8988T (cell line): ENCODE measurements around the gene MC1R.
"Not testable (repeated sequence)": the region's sequence is repeated elsewhere in the genome, so short reads cannot be mapped to it uniquely, and the experiment has no call there.

Source experiments
- DNase-seq: peaks from one replicate; pipeline ENCODE4 v3.0.0; 2011

MC1R gene

DNA sequence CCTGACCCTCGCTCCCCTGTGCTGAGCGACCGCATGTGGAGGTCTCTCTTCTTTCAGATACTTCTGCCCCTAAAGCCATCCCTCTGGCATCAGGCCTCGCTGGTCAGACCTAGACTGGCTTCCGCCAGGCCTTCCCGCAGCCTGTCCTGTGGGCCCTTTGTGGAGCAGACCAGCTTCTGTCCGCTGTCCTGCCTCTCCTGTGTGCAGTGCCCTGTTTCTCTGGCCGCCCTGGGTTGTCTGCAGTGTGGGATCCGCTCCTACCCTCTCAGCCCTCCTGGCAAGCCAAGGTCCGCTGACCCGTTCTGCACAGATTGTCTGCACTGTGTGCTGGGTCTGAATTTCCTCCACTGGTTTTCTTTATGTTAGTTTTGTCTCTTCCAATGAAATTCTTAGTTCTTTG is 21.5 kb upstream of the MC1R start:
- no peak for DNase-seq

DNA sequence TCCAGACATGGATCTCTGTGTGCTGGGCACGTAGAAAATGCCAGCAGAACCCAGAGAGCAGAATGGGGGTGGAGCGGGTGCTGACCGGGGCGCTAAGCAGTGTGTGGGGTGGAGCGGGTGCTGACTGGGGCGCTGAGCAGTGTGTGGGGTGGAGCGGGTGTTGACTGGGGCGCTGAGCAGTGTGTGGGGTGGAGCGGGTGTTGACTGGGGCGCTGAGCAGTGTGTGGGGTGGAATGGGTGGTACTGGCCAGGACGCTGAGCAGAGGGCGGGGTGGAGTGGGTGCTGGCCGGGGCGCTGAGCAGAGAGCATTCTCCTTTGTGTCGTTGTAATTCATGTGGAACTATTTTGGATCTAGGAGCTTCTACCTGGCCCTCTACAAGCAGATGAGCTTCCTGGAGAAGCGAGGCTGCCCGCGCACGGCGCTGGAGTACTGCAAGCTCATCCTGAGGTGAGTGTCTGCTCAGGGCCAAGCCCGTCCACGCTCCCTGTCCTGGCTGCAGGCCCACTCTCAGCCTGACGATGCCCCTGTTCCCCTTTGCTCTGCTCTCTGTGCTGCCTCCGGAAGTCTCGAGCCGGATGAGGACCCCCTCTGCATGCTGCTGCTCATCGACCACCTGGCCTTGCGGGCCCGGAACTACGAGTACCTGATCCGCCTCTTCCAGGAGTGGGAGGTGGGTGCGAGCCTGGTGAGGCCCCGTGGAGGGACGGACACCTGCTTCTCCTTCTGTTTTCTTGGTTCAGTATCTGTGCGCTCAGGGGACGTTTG is 20.3 kb upstream of the MC1R start:
- DNase-seq = no peak

DNA sequence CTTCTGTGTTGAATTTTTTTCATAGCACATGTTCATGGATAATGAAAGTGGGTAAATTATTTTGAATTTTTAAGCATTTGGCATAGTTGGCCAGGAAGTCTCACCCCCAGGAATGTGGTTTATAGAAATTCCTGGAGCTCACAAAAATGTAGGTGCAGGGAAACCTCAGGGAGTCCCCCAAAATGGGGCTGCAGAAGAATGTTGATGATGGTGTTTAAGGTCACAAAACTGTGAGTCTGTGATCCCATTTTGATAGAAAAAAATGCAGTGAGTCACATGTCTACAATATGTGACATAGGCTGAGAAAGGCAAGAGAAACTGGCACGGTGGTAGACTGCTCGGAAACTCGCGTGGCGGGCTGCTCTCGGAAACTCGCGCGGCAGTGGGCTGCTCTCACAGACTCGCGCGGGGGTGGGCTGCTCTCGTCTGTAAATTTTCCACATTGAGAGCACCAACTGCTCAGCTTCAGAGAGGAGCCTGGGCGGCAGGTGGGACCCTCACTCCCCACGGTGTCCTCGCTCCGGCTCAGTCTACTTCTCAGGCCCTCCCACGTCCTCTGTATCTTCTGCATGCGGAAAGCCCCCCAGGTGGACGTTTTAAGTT is 18.7 kb upstream of the MC1R start:
- DNase-seq = no peak

DNA sequence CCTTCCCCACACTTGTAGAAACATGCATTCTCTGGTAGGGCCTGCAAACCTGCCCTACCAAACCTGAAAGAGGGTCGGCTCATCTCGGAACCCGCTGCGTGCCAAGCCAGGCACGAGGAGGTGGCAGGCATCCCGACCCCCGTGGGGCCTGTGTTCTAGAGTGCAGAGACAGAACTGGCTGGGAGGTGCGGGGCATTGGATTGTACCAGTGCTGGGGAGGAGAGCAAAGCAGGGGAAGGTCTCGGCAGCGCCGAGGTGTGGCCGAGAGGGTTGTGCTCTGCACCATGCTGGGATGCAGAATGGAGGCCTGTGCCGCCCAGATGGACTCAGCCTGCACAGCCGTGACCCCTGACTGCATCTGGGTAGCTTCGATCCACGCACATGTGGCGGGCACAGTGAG is 17.8 kb upstream of the MC1R start:
- no peak for DNase-seq

DNA sequence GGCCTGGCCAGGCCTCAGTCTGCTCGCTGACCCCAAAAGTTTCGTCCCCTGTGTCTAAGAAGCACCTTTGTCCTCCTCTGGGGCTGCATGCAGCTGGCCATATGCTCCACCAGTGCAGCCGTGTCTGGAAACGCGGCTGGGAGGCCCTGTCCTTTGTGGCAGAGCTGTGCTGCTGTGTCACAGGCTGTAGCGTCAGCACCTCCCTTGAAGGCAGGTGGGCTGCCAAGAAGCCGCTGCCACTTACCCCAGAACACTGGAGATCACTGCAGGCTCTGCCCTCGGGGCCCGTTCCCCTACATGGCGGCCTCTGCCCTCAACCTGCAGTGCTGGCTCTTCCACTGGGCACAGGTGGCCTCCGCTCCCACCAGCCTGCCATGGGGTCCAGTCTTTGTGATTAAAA is 15.7 kb upstream of the MC1R start:
- DNase-seq = no peak

DNA sequence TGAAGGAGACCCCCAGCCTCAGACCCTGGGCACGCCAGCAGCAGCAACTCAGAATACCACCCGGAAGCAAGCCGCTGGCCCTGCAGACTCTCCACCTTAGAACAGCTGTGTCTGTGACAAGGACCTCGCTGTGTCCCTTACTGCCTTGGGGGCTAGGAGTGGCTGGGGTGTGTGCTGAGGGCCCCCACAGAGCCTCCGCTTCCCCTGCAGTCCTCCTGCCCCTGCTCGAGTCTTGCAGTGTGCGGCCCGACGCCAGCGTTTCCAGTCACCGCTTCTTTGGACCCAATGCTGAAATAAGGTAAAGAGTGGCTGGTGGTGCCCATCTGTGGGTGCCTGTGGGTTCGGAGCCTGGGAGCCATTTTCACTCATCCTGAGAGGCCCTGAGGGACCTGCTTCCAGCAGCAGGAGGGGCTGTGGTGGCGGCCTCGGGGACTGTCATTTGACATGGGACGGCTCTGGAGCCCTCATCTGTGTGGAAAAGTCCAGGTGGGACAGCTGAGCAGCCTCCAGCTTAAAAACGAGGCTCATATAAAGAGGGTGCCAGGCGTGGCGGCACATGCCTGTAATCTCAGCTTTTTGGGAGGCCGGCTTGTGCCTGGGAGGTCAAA is 14.7 kb upstream of the MC1R start:
- no peak for DNase-seq

DNA sequence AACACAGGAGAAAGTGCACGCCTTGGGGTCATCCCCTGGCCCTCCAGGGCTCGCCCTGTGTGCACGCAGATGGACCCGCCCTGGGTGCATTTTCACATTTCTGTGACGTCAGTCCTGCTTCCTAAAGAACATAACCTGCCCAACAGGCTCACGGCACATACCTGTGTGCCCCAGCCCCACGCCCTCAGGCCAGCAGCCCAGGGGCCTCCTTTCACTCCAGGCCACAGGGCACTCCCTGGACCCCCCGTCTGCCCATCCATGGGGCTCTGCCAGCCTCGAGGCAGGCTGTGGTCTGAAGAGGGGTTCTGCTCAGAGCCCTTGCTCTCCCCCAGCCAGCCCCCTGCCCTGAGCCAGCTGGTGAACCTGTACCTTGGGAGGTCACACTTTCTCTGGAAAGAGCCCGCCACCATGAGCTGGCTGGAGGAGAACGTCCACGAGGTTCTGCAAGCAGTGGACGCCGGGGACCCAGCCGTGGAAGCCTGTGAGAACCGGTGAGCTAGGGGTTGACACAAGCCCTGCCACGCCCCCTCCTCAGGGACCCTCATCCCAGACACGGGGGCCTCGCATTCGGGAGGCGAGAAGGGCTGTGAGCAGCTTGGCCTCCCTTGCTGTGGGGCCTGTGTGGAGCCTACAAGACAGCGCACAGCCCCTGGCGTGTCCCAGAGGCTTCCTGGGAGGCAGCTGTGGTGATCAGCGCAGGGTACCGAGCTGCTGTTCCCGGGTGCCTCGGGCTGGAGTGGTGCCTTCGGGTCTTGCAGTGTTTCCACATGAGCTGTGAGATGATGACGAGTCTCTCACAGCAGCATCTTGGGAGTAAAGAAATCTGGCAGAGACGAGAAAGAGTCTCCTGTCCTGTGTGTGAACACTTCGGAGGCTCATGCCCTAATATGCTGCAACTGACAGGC is 13.8 kb upstream of the MC1R start:
- no peak for DNase-seq

DNA sequence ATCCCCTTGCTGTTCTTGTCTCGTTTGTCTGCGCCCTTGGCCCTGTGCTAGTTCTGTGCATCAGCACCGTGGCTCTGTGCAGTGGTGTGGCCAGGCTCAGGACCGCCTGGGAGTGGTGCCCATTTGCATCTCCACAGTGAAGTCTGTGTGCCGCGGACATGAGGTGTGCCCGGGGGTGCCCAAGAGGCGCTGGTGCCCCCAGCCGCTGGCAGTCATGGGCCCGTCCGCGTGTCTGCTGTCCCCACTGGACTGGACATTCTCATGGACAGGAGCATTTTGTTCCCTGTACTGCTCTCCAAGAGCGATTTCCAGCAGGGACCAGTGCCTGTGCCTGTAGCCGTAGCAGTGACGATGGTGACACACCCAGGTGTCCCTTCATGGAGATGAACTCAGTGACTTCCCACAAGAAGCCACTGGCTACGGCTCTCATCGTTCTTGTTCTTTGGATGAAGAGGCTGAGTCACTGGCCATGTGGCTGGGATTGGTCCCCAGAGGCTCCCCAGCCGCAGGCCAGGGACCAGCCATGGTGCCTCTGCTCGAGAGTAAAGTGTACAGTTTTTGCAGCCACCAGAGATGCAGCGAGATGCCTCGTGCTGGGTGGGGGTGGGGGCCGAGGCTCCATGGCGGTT is 13.0 kb upstream of the MC1R start:
- DNase-seq = no peak

DNA sequence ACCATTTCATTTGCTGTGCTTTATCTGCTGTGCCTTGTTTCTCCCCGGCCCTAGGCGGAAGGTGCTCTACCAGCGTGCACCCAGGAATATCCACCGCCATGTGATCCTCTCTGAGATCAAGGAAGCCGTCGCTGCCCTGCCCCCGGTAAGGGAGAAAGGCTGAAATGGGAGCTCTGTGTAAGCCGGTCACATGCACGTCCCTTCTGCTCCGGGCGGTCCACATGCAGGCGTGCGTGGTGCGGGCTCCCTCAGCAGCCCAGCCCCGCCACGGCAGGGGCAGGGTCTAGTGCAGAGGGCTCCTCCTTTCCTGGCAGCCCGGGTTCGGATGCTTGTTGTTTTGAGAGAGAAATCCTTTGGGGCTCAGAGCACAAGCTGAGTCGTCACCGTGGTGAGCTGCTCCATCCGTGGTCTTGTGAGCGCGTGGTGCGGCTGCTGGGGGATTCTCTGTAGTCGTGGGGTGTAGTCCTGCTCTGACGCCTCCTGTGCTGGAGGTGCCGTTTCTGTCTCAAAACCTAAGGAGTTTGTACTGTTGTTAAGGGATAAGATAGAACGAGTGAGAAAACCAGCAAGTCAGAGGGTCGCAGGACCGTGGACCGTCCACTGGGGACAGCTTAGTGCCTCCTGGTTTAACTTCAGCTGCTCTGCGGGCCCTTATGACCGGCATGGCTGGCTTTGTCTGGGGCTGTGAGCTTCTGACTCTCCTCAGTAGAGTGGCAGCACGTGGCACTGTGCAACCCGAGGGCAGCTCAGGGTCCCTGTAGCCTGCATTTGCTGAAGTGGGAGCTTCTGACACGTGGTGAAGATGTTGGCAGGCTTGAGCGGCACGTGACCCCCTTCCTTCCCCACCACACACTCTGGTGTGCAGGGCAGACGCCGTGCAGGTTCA is 12.3 kb upstream of the MC1R start:
- no peak for DNase-seq

DNA sequence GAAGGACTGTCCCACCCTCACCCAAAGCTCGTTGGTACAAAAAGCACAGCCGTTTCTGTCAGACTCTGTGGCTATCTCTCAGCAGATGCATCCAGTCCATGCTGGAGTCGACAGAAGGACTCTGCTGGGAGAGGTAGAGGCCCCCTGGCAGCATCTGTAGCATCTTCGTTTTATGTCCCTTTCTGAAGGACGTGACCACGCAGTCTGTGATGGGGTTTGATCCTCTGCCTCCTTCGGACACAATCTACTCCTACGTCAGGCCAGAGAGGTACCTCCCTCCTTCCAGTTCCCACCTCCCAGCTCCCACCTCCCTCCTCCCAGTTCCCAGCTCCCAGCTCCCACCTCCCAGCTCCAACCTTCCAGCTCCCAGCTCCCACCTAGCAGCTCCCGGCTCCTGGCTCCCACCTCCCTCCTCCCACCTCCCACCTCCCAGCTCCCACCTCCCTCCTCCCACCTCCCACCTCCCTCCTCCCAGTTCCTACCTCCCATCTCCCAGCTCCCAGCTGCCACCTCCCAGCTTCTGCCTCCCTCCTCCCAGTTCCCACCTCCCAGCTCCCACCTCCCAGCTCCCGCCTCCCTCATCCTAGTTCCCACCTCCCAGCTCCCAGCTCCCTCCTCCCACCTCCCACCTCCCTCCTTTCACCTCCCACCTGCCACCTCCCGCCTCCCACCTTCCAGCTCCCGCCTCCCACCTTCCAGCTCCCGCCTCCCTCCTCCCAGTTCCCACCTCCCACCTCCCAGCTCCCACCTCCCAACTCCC is 11.4 kb upstream of the MC1R start:
- no peak for DNase-seq

DNA sequence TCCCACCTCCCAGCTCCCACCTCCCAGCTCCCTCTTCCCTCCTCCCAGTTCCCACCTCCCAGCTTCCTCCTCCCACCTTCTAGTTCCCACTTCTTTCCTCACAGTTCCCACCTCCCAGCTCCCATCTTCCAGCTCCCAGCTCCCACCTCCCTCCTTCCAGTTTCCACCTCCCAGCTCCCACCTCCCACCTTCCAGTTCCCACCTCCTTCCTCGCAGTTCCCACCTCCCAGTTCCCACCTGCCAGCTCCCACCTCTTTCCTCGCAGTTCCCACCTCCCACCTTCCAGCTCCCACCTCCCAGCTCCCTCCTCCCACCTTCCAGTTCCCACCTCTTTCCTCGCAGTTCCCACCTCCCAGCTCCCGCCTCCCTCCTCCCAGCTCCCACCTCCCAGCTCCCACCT is 10.4 kb upstream of the MC1R start:
- no peak for DNase-seq

DNA sequence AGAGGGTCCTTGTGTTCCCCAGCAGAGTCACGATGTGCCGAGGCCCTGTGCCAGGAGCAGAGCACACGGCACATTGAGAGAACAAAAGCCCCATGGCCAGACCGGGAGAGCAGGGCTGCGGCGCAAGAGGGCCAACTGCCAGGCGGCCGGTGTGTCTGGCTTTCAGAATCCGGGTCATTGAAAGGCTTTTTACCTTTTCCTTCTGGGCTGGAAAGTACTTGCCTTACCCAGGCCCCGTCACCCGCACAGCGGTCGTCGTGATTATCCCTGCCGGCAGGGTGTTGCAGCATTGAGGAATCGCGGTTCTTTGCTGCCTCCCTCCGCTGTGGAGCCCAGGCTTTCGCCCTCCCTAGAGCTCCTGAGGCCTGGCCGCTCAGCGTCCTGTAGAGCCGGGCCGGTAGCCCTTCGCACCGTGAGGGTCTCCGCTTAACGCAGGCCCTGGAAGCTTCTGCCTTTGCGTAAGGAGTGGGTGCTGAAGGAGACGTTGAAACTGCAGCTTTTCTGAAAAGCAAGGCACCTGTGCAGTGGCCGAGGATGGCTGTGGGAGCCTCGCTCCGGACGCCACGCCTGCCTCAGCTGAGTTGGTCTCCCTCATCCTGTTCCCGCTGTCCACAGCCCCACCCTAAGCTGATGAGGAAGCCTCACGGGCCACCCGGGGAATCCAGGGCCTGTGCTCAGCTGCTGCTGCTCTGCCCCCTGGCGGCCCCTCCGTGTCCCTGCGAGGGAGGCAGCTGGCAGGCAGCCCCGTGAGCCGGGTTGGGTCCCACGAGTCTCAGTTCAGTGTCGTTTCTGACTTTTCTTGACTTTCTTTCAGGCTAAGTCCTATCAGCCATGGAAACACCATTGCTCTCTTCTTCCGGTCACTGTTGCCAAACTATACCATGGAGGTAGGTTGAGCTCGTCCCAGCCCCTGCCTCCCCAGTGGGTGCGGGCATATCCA is 8.6 kb upstream of the MC1R start:
- DNase-seq = peak; percentile 98

DNA sequence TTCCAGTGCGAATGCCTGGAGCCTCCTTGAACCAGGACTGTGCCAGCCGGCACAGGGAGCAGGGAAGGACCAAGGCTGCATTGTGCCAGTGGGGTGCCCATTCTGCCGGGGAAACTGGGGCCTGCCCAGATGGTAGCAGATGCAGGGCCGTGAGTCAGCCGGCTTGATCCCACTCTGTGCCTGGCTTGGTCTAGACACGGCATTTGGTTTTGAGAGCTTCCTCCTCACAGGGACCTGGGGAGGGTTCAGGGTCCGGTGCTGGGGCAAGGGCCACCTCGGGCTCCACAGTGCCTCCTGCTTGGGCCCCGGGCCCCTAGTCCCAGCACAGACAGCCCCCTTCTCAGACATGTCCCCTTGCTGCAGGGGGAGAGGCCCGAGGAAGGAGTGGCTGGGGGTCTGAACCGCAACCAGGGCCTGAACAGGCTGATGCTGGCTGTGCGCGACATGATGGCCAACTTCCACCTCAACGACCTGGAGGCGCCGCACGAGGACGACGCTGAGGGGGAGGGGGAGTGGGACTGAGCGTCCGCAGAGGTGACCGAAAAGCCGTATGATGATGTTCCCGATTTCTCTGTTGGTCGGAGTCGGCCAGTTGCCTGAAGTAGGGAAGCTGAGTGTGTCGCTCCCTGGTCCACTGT is 7.8 kb upstream of the MC1R start:
- no peak for DNase-seq

DNA sequence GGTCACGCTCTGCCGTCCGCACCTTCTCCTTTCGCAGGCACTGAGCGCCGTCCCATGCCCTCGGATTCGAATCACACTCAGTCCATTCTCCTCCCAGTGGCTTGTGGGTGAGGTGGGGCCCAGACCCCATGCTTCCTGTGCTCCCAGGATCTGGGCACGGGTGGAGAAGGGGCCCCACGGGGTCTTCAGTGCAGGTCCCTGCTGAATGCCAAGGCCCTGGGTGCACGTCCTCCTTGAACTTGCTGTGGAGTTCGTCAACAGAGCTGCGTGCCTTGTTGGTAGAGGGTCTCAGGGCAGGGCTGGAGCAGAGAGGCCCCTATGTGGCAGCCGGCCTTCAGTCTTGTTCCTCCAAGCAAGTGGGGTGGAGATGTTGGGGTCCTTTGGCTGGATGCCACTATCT is 7.3 kb upstream of the MC1R start:
- no peak for DNase-seq

DNA sequence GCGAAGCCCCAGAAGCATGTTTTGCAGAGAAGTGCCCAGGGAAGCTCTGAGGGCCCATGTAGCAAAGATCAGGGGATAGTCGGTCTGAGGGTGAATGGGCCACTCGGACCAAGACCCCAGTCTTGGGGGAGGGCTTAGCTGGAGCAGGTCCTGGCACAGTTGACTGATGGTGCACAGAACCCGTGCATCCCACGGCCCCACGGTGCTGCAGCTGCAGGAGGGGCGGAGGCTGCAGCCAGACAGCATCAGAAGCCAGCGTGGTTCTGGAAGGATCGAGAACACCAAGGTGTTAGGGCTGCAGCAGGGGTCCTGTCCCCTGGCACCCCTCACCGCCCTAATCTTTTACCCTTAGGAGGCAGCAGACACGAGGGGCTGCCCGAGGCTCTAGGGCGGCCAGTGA is 6.5 kb upstream of the MC1R start:
- no peak for DNase-seq

DNA sequence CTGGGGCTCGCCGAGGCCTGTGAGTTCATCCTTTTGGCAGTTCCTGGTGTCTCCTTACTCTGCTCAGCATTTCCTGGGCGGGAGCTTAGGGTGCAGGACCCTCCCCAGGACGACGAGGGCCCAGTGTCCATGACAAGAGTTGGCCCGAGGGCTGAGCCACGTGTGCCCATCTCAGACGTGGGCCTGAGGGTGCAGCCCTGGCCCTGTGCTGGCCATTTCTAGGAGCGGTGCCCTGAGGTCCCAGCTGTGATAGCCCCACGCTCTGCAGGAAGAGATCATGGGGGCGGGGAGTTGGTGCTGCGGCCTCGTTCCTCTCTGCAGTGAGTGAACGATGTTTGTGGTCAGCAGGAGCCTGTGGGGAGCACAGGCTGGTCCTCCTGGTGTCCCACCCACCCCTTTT is 6.0 kb upstream of the MC1R start:
- no peak for DNase-seq

DNA sequence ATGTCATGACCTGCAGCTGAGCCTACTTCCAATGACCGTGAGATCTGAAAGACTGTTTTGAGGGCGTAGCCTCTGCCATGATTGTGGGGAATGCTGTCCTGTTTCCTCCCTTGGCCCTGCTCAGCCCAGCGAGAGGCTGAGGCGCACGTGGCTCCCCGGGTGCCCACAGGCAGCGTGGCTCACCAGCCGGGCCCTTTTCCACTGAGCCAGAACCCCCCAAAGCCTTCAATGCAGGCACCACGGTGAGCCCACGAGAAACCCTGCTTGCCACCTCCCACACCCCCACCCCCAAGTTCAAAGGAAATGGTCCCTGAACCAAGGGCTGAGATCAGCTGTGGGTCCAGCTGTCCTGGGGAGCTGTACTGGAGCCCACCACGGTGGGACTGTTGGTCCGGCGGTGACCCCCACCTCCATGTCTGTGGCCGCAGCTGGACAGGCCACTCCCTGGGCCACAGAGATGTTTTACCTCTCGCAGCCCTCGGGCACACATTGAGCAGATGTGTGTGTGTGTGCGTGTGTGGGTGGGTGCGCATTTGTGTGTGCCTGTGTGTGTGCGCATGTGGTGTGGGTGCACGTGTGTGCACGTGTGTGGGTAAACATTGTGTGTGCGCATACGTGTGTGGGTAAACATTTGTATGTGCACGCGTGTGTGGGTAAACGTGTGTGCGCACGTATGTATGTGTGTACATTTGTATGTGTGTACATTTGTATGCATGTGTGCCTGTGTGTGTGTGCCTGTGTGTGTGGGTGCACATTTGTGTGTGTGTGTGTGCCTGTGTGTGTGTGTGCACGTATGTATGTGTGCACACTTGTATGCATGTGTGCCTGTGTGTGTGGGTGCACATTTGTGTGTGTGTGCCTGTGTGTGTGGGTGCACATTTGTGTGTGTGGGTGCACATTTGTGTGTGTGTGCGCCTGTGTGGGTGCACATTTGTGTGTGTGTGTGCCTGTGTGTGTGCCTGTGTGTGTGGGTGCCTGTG is 5.0 kb upstream of the MC1R start:
- DNase-seq = no peak

DNA sequence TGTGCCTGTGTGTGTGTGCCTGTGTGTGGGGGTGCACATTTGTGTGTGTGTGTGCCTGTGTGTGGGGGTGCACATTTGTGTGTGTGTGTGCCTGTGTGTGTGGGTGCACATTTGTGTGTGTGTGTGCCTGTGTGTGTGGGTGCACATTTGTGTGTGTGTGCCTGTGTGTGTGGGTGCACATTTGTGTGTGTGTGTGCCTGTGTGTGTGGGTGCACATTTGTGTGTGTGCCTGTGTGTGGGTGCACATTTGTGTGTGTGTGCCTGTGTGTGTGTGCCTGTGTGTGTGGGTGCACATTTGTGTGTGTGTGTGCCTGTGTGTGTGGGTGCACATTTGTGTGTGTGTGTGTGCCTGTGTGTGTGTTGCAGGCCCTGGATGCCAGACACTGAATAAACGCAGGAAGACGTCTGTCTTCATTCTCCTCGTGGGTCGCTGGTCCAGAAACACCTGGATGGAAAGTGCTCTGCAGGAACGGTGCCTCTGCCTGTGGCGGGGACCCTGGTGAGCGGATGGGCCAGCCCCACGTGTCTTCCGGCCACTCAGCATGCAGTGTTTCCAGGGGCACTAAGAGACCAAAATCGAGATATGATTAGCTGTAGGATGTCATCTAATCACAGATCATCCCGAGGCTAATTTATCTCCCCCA is 3.9 kb upstream of the MC1R start:
- not testable (repeated sequence) for DNase-seq
